Panc1 (cell line): ENCODE data around the gene CCDC197.

ENCODE experiments used
- REST ChIP-seq, 2 experiments: IDR thresholded peaks; 2 replicates each; pipeline ENCODE4 v1.6.1; 2011 to 2012; ENCODE audit warnings: low read depth in 2 of 2, control low read depth in 1 of 2, low read length in 1 of 2, mild to moderate bottlenecking in 1 of 2, moderate library complexity in 1 of 2; ENCODE audit not compliant: insufficient read depth in 1 of 2
- SIN3A ChIP-seq: IDR thresholded peaks from 2 replicates; pipeline ENCODE4 v1.6.1; 2012; ENCODE audit warnings: low read depth, mild to moderate bottlenecking, low read length, moderate library complexity, borderline replicate concordance; ENCODE audit not compliant: insufficient read depth
- TF ChIP-seq, protein P1 (sequence below): fragments of 450-650 bp; IDR thresholded peaks from 2 replicates; pipeline ENCODE4 v1.5.1; 2017; ENCODE audit warnings: mild to moderate bottlenecking

GRCh38 chr14:94014382-94014781 is 17.3 kb downstream of the CCDC197 start:
- TF ChIP-seq REST (IDR thresholded peaks at IDR 0.05; ENCODE audit: insufficient read depth in 1 of 2, low read depth in 2 of 2, low read length in 1 of 2): no peak
- TF ChIP-seq SIN3A: no peak
- TF ChIP-seq, protein P1, sequence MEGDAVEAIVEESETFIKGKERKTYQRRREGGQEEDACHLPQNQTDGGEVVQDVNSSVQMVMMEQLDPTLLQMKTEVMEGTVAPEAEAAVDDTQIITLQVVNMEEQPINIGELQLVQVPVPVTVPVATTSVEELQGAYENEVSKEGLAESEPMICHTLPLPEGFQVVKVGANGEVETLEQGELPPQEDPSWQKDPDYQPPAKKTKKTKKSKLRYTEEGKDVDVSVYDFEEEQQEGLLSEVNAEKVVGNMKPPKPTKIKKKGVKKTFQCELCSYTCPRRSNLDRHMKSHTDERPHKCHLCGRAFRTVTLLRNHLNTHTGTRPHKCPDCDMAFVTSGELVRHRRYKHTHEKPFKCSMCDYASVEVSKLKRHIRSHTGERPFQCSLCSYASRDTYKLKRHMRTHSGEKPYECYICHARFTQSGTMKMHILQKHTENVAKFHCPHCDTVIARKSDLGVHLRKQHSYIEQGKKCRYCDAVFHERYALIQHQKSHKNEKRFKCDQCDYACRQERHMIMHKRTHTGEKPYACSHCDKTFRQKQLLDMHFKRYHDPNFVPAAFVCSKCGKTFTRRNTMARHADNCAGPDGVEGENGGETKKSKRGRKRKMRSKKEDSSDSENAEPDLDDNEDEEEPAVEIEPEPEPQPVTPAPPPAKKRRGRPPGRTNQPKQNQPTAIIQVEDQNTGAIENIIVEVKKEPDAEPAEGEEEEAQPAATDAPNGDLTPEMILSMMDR: no peak
